ENCODE results near the gene CD79B. TPM values are rescaled to one million over a fixed set of nuclear protein-coding genes. Genes with fewer than 3 reads are reported as not detected.
A peak's percentile ranks its signal among the peaks of the same experiment; 100 is the strongest.
"Not testable (repeated sequence)": the region's sequence is repeated elsewhere in the genome, so short reads cannot be mapped to it uniquely, and the experiment has no call there.

CD79B gene
- total and polyA plus RNA-seq, 7 donors = 0.66 to 112 (median 1.4) TPM; not detected in 1

GRCh38 chr17:63926164-63926563, 6.0 kb downstream of the CD79B start:
- TF ChIP-seq EP300 (IDR thresholded peaks at IDR 0.05) (no peak), POLR2A (IDR thresholded peaks at IDR 0.05) (no peak), POLR2AphosphoS5 (IDR thresholded peaks at IDR 0.05) (no peak), CTCF (IDR thresholded peaks at IDR 0.05) (no peak)
- intact Hi-C loops (cut with DNase I) = no loop called here
- no peak overlapping the region for H3K4me3 ChIP-seq
- H3K27ac ChIP-seq = no peak overlapping the region
- H3K36me3 ChIP-seq = no peaks in the 10 kb centered on the region
- 83 to 92% methylated on average over 2 of the region's 2 CpGs for WGBS, 2 donors
- H3K9me3 ChIP-seq = no peaks in the 10 kb centered on the region
- H3K4me1 ChIP-seq = no peaks in the 10 kb centered on the region
- no peaks in the 10 kb centered on the region for H3K27me3 ChIP-seq
- no peak for DNase-seq

GRCh38 chr17:63925615-63926014, 6.5 kb downstream of the CD79B start:
- no peaks in the 10 kb centered on the region for H3K4me1 ChIP-seq
- H3K36me3 ChIP-seq = no peaks in the 10 kb centered on the region
- H3K27me3 ChIP-seq = no peaks in the 10 kb centered on the region
- H3K27ac ChIP-seq = no peak overlapping the region
- no peak for TF ChIP-seq EP300 (IDR thresholded peaks at IDR 0.05)
- no peak for TF ChIP-seq POLR2AphosphoS5 (IDR thresholded peaks at IDR 0.05)
- no peak for TF ChIP-seq POLR2A (IDR thresholded peaks at IDR 0.05)
- no peak for TF ChIP-seq CTCF (IDR thresholded peaks at IDR 0.05)
- DNase-seq = no peak
- intact Hi-C loops (cut with DNase I) = no loop called here
- no peaks in the 10 kb centered on the region for H3K9me3 ChIP-seq
- H3K4me3 ChIP-seq = no peak overlapping the region
- 67 to 78% methylated on average over 5 of the region's 5 CpGs for WGBS, 2 donors

GRCh38 chr17:63922402-63922801, 9.7 kb downstream of the CD79B start:
- H3K4me3 ChIP-seq; DNase-seq; H3K36me3 ChIP-seq; H3K27me3 ChIP-seq; H3K4me1 ChIP-seq; H3K27ac ChIP-seq; H3K9me3 ChIP-seq; intact Hi-C loops (cut with DNase I): not testable (repeated sequence)
- 58 to 77% methylated on average over 9 of the region's 9 CpGs for WGBS, 2 donors

GRCh38 chr17:63920779-63921178, 11.4 kb downstream of the CD79B start:
- H3K9me3 ChIP-seq; H3K27ac ChIP-seq; intact Hi-C loops (cut with DNase I); H3K4me3 ChIP-seq; H3K27me3 ChIP-seq; H3K36me3 ChIP-seq; H3K4me1 ChIP-seq; DNase-seq: not testable (repeated sequence)
- WGBS, 2 donors = 78 to 82% methylated on average over 5 of the region's 5 CpGs

GRCh38 chr17:63920050-63920449, 12.1 kb downstream of the CD79B start:
- H3K27ac ChIP-seq; H3K27me3 ChIP-seq; DNase-seq; H3K9me3 ChIP-seq; H3K4me3 ChIP-seq; H3K4me1 ChIP-seq; H3K36me3 ChIP-seq; intact Hi-C loops (cut with DNase I): not testable (repeated sequence)
- 86 to 91% methylated on average over 6 of the region's 6 CpGs for WGBS, 2 donors

- intact Hi-C loops (cut with DNase I) = loop anchor here (2.0 kb wide), 1 partner anchor 107 kb away; no protein-coding TSS in a partner anchor
- Histone ChIP-seq H3K27ac (no peak overlapping the region), H3K4me3 (no peak overlapping the region), H3K36me3 (no peaks in the 10 kb centered on the region), H3K4me1 (no peaks in the 10 kb centered on the region), H3K9me3 (no peaks in the 10 kb centered on the region), H3K27me3 (peaks cover 0 to 6% (median 0%) of the 10 kb centered on the region in 3 donors)
- no peak for TF ChIP-seq POLR2AphosphoS5 (IDR thresholded peaks at IDR 0.05)
- TF ChIP-seq EP300 (IDR thresholded peaks at IDR 0.05) = no peak
- TF ChIP-seq CTCF (IDR thresholded peaks at IDR 0.05) = peak; percentile 74 to 94 (median 90)
- TF ChIP-seq POLR2A (IDR thresholded peaks at IDR 0.05) = no peak
- 44 to 46% methylated on average over 8 of the region's 8 CpGs for WGBS, 2 donors
- DNase-seq = peak; percentile 75
Measured at GRCh38 chr17:63919311-63919723, 12.8 kb downstream of the CD79B start.

- not testable (repeated sequence) for H3K27me3 ChIP-seq, H3K36me3 ChIP-seq, H3K4me3 ChIP-seq, H3K9me3 ChIP-seq, DNase-seq, H3K27ac ChIP-seq, H3K4me1 ChIP-seq
- intact Hi-C loops (cut with DNase I) = loop anchor here (2.0 kb wide), 1 partner anchor 108 kb away; no protein-coding TSS in a partner anchor
- 54 to 59% methylated on average over 10 of the region's 10 CpGs for WGBS, 2 donors
Measured at GRCh38 chr17:63918789-63919305, 13.3 kb downstream of the CD79B start, which contains the start of gene GH1. GH1 (minus strand) TSS chr17:63918839; CDS start chr17:63918776, 63 bp downstream.

All from sigmoid colon (tissue), 7 donors.